Liver (tissue), 2 donors: ENCODE results near the gene COL6A6.

Source experiments
- TF ChIP-seq, protein P1 (sequence below): IDR thresholded peaks from 2 replicates; pipeline ENCODE4 v1.6.1; 2016; ENCODE audit warnings: antibody characterized with exemption
- TF ChIP-seq, protein P2 (sequence below): fragments of 150-350 bp; IDR thresholded peaks from 2 replicates; pipeline ENCODE4 v1.5.1; 2017; ENCODE audit warnings: improper control_type of control experiment, low read depth, low read length; ENCODE audit not compliant: missing input control
- donor health status: healthy.

- TF ChIP-seq, protein P1, sequence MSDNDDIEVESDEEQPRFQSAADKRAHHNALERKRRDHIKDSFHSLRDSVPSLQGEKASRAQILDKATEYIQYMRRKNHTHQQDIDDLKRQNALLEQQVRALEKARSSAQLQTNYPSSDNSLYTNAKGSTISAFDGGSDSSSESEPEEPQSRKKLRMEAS, result no peak
- TF ChIP-seq, protein P2, sequence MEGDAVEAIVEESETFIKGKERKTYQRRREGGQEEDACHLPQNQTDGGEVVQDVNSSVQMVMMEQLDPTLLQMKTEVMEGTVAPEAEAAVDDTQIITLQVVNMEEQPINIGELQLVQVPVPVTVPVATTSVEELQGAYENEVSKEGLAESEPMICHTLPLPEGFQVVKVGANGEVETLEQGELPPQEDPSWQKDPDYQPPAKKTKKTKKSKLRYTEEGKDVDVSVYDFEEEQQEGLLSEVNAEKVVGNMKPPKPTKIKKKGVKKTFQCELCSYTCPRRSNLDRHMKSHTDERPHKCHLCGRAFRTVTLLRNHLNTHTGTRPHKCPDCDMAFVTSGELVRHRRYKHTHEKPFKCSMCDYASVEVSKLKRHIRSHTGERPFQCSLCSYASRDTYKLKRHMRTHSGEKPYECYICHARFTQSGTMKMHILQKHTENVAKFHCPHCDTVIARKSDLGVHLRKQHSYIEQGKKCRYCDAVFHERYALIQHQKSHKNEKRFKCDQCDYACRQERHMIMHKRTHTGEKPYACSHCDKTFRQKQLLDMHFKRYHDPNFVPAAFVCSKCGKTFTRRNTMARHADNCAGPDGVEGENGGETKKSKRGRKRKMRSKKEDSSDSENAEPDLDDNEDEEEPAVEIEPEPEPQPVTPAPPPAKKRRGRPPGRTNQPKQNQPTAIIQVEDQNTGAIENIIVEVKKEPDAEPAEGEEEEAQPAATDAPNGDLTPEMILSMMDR, result no peak
Measured at GRCh38 chr3:130473416-130473815, 43.6 kb upstream of the COL6A6 start.
